GM19023 (cell line): ENCODE results near the gene CCDC83.

Experiments used
- ATAC-seq: cut with Tn5 transposase; IDR thresholded peaks from one replicate; pipeline ENCODE4 v1.9.1; 2021; ENCODE audit warnings: mild to moderate bottlenecking, moderate library complexity; ENCODE audit not compliant: unreplicated experiment

Gene CCDC83

GRCh38 chr11:85855341-85855656 lies at the start of gene CCDC83:
TSS of gene CCDC83 (plus strand) at chr11:85855383. CDS start at chr11:85865124, 9,741 bp downstream.
- no peak for ATAC-seq

- ATAC-seq = no peak
These were observed 49.8 kb upstream of the CCDC83 start for GRCh38 chr11:85805387-85805786.

GRCh38 chr11:85806016-85806415 lies 49.2 kb upstream of the CCDC83 start:
- no peak for ATAC-seq

GRCh38 chr11:85806876-85807275 lies 48.3 kb upstream of the CCDC83 start:
- ATAC-seq = no peak

- peak; percentile 51 for ATAC-seq
These were observed 46.0 kb upstream of the CCDC83 start for GRCh38 chr11:85809191-85809590.

- no peak for ATAC-seq
These were observed 45.3 kb upstream of the CCDC83 start for GRCh38 chr11:85809863-85810262.

GRCh38 chr11:85810521-85810870 lies 44.7 kb upstream of the CCDC83 start:
- no peak for ATAC-seq

- peak; percentile 84 for ATAC-seq
These were observed 44.1 kb upstream of the CCDC83 start, which contains the start of gene SYTL2 for GRCh38 chr11:85810871-85811611. TSS of gene SYTL2 (minus strand) at chr11:85811141. CDS start at chr11:85757725, 53,416 bp downstream.

GRCh38 chr11:85811624-85812023 lies 43.6 kb upstream of the CCDC83 start:
- ATAC-seq = no peak

- ATAC-seq = no peak
These were observed 41.5 kb upstream of the CCDC83 start for GRCh38 chr11:85813721-85814120.

GRCh38 chr11:85815186-85815931 lies 39.8 kb upstream of the CCDC83 start:
- no peak for ATAC-seq

GRCh38 chr11:85819441-85819840 lies 35.7 kb upstream of the CCDC83 start:
- ATAC-seq = no peak

GRCh38 chr11:85821636-85822035 lies 33.5 kb upstream of the CCDC83 start:
- no peak for ATAC-seq

- ATAC-seq = no peak
These were observed 32.4 kb upstream of the CCDC83 start for GRCh38 chr11:85822814-85823213.

GRCh38 chr11:85823816-85824215 lies 31.4 kb upstream of the CCDC83 start:
- no peak for ATAC-seq

GRCh38 chr11:85825616-85826015 lies 29.6 kb upstream of the CCDC83 start:
- ATAC-seq = no peak

GRCh38 chr11:85826116-85826855 lies 28.9 kb upstream of the CCDC83 start:
- ATAC-seq = no peak

GRCh38 chr11:85827748-85828639 lies 27.2 kb upstream of the CCDC83 start:
- no peak for ATAC-seq

- no peak for ATAC-seq
These were observed 26.6 kb upstream of the CCDC83 start for GRCh38 chr11:85828640-85828978.

- ATAC-seq = no peak
These were observed 26.0 kb upstream of the CCDC83 start for GRCh38 chr11:85829172-85829571.

GRCh38 chr11:85831050-85831449 lies 24.1 kb upstream of the CCDC83 start:
- ATAC-seq = no peak
